ENCODE results near the gene UNK. TPM values are rescaled to one million over a fixed set of nuclear protein-coding genes. Genes with fewer than 3 reads are reported as not detected.
A peak's percentile ranks its signal among the peaks of the same experiment; 100 is the strongest.

The UNK gene
- total and polyA plus RNA-seq, 2 of the 13 experiments (the other 11 are each of a cell fraction or from before 2014, with no cell fraction given), result 31.6 to 33.0 TPM

- TF ChIP-seq, protein P1, sequence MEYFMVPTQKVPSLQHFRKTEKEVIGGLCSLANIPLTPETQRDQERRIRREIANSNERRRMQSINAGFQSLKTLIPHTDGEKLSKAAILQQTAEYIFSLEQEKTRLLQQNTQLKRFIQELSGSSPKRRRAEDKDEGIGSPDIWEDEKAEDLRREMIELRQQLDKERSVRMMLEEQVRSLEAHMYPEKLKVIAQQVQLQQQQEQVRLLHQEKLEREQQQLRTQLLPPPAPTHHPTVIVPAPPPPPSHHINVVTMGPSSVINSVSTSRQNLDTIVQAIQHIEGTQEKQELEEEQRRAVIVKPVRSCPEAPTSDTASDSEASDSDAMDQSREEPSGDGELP (IDR thresholded peaks at IDR 0.05; ENCODE audit: borderline replicate concordance, low read depth), result 0 out of 2 replicates have a peak, but pooled peaks have one; percentile 20
- TF ChIP-seq ZNF234 (CRISPR knock-in tag; conservative IDR thresholded peaks at IDR 0.05) (0 out of 2 replicates have a peak, but pooled peaks have one; percentile 2), RARG (CRISPR knock-in tag; IDR thresholded peaks at IDR 0.05; ENCODE audit: low read depth) (no peak), ZNF687 (CRISPR knock-in tag; IDR thresholded peaks at IDR 0.05) (peak; percentile 89), WIZ (CRISPR knock-in tag; IDR thresholded peaks at IDR 0.05) (0 out of 2 replicates have a peak, but pooled peaks have one; percentile 8), MED13 (CRISPR knock-in tag; IDR thresholded peaks at IDR 0.05) (peak; percentile 19; the same call in 1 of the 2 replicates), SP4 (CRISPR knock-in tag; IDR thresholded peaks at IDR 0.05) (no peak), ZNF569 (CRISPR knock-in tag; IDR thresholded peaks at IDR 0.05; ENCODE audit: borderline replicate concordance) (peak; percentile 9; the same call in 1 of the 2 replicates), ZNF598 (CRISPR knock-in tag; IDR thresholded peaks at IDR 0.05; ENCODE audit: borderline replicate concordance) (peak; percentile 5; the same call in 1 of the 2 replicates), ZNF576 (CRISPR knock-in tag; IDR thresholded peaks at IDR 0.05) (no peak), ARID4A (CRISPR knock-in tag; IDR thresholded peaks at IDR 0.05; ENCODE audit: borderline replicate concordance) (peak; percentile 42), ZNF350 (CRISPR knock-in tag; IDR thresholded peaks at IDR 0.05; ENCODE audit: borderline replicate concordance, low read depth) (no peak), ZNF232 (CRISPR knock-in tag; IDR thresholded peaks at IDR 0.05; ENCODE audit: borderline replicate concordance) (0 out of 2 replicates have a peak, but pooled peaks have one; percentile 18), CC2D1A (CRISPR knock-in tag; IDR thresholded peaks at IDR 0.05) (no peak), GABPB1 (CRISPR knock-in tag; IDR thresholded peaks at IDR 0.05) (peak; percentile 36; the same call in 1 of the 2 replicates), ZNF850 (CRISPR knock-in tag; conservative IDR thresholded peaks at IDR 0.05) (no peak)
- TF ChIP-seq, protein P2, sequence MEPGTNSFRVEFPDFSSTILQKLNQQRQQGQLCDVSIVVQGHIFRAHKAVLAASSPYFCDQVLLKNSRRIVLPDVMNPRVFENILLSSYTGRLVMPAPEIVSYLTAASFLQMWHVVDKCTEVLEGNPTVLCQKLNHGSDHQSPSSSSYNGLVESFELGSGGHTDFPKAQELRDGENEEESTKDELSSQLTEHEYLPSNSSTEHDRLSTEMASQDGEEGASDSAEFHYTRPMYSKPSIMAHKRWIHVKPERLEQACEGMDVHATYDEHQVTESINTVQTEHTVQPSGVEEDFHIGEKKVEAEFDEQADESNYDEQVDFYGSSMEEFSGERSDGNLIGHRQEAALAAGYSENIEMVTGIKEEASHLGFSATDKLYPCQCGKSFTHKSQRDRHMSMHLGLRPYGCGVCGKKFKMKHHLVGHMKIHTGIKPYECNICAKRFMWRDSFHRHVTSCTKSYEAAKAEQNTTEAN (CRISPR knock-in tag; conservative IDR thresholded peaks at IDR 0.05), result no peak
These were observed 71.6 kb downstream of the UNK start (continued) for GRCh38 chr17:75856062-75856756.

Data from HepG2 (cell line).